Activated effector memory CD4-positive, alpha-beta T cell treated with anti-CD3 and anti-CD28 coated beads, Interleukin-2, amount 50 U/mL, for 16 hours (primary cell): Measurements from ENCODE around the gene STING1.
"Not testable (repeated sequence)": the region's sequence is repeated elsewhere in the genome, so short reads cannot be mapped to it uniquely, and the experiment has no call there.

Source experiments
- DNase-seq: peaks from one replicate; pipeline ENCODE4 v3.0.0-alpha.2; 2020

Gene STING1

GRCh38 chr5:139461698-139462097, 20.9 kb downstream of the STING1 start:
- no peak for DNase-seq

GRCh38 chr5:139461176-139461575, 21.4 kb downstream of the STING1 start:
- no peak for DNase-seq

- peak; percentile 24 for DNase-seq
Measured at GRCh38 chr5:139460455-139460854, 22.1 kb downstream of the STING1 start.

- peak; percentile 73 for DNase-seq
Measured at GRCh38 chr5:139459451-139459934, 23.1 kb downstream of the STING1 start.

- peak; percentile 89 for DNase-seq
Measured at GRCh38 chr5:139458580-139459407, 23.8 kb downstream of the STING1 start.

- DNase-seq: peak; percentile 60
Measured at GRCh38 chr5:139457653-139458306, 24.8 kb downstream of the STING1 start.

GRCh38 chr5:139457241-139457640, 25.3 kb downstream of the STING1 start:
- DNase-seq: peak; percentile 61

- DNase-seq: peak; percentile 58
Measured at GRCh38 chr5:139456776-139457175, 25.8 kb downstream of the STING1 start.

GRCh38 chr5:139454568-139455290, 27.8 kb downstream of the STING1 start:
- DNase-seq: no peak

- DNase-seq: no peak
Measured at GRCh38 chr5:139453683-139454567, 28.6 kb downstream of the STING1 start.

- DNase-seq: no peak
Measured at GRCh38 chr5:139451878-139452660, 30.5 kb downstream of the STING1 start.

GRCh38 chr5:139451176-139451575, 31.4 kb downstream of the STING1 start:
- DNase-seq: no peak

GRCh38 chr5:139446956-139447779, 35.4 kb downstream of the STING1 start:
- DNase-seq: no peak

- DNase-seq: no peak
Measured at GRCh38 chr5:139445325-139446170, 37.0 kb downstream of the STING1 start.

GRCh38 chr5:139443831-139444453, 38.6 kb downstream of the STING1 start:
- DNase-seq: no peak

GRCh38 chr5:139440416-139440815, 42.1 kb downstream of the STING1 start:
- not testable (repeated sequence) for DNase-seq

- DNase-seq: peak; percentile 97
Measured at GRCh38 chr5:139439013-139439903, 43.3 kb downstream of the STING1 start, which contains the start of gene DNAJC18. Gene DNAJC18 (minus strand): TSS chr5:139439525. CDS start chr5:139439445, 80 bp downstream.

GRCh38 chr5:139438707-139439012, 43.9 kb downstream of the STING1 start:
- DNase-seq: no peak
